ENCODE measurements around the gene CIITA.
"Not testable (repeated sequence)": the region's sequence is repeated elsewhere in the genome, so short reads cannot be mapped to it uniquely, and the experiment has no call there.

Gene CIITA

GRCh38 chr16:10935226-10935915 lies 58.4 kb downstream of the CIITA start:
- DNase-seq (ENCODE audit: low spot score), result no peak
- no peak for FAIRE-seq

- DNase-seq (ENCODE audit: low spot score), result no peak
- no peak for FAIRE-seq
Observed at GRCh38 chr16:10936272-10936984, 59.4 kb downstream of the CIITA start.

GRCh38 chr16:10937068-10937859 lies 60.3 kb downstream of the CIITA start:
- DNase-seq (ENCODE audit: low spot score), result no peak
- FAIRE-seq, result no peak

- DNase-seq (ENCODE audit: low spot score), result no peak
- no peak for FAIRE-seq
Observed at GRCh38 chr16:10938321-10938720, 61.3 kb downstream of the CIITA start.

GRCh38 chr16:10938796-10939648 lies 62.0 kb downstream of the CIITA start:
- FAIRE-seq, result no peak
- DNase-seq (ENCODE audit: low spot score), result no peak

GRCh38 chr16:10939649-10940234 lies 62.7 kb downstream of the CIITA start:
- no peak for DNase-seq (ENCODE audit: low spot score)
- FAIRE-seq, result no peak

GRCh38 chr16:10940501-10941079 lies 63.6 kb downstream of the CIITA start:
- DNase-seq (ENCODE audit: low spot score) (no peak), FAIRE-seq (no peak)

- FAIRE-seq, result no peak
Observed at GRCh38 chr16:10941127-10941933, 64.3 kb downstream of the CIITA start.

GRCh38 chr16:10941935-10942351 lies 64.9 kb downstream of the CIITA start:
- not testable (repeated sequence) for FAIRE-seq; DNase-seq (ENCODE audit: low spot score)

More at GRCh38 chr16:10941127-10941933, 64.3 kb downstream of the CIITA start:
- no peak for DNase-seq (ENCODE audit: low spot score)

- FAIRE-seq (no peak), DNase-seq (ENCODE audit: low spot score) (peak; percentile 82)
Observed at GRCh38 chr16:10942352-10943063, 65.5 kb downstream of the CIITA start, which contains the start of gene DEXI. TSS of gene DEXI (minus strand) at chr16:10942468. CDS start at chr16:10942005, 463 bp downstream.

GRCh38 chr16:10943064-10943353 lies 66.0 kb downstream of the CIITA start:
- DNase-seq (ENCODE audit: low spot score), result no peak
- FAIRE-seq, result no peak

GRCh38 chr16:10944249-10945064 lies 67.5 kb downstream of the CIITA start, which contains the start of gene CLEC16A:
TSS of gene CLEC16A (plus strand) at chr16:10944564. CDS start at chr16:10944718, 154 bp downstream.
- FAIRE-seq (peak; percentile 72), DNase-seq (ENCODE audit: low spot score) (peak; percentile 86)

- no peak for FAIRE-seq
Observed at GRCh38 chr16:10945065-10945787, 68.2 kb downstream of the CIITA start.

GRCh38 chr16:10946308-10946707 lies 69.3 kb downstream of the CIITA start:
- no peak for DNase-seq (ENCODE audit: low spot score)
- no peak for FAIRE-seq

More at GRCh38 chr16:10945065-10945787, 68.2 kb downstream of the CIITA start:
- DNase-seq (ENCODE audit: low spot score), result no peak

GRCh38 chr16:10947211-10947787 lies 70.3 kb downstream of the CIITA start:
- no peak for DNase-seq (ENCODE audit: low spot score)
- FAIRE-seq, result no peak

GRCh38 chr16:10949424-10949970 lies 72.5 kb downstream of the CIITA start:
- DNase-seq (ENCODE audit: low spot score), result no peak
- no peak for FAIRE-seq

GRCh38 chr16:10950393-10950792 lies 73.4 kb downstream of the CIITA start:
- no peak for DNase-seq (ENCODE audit: low spot score)
- no peak for FAIRE-seq

Data from RCC 7860 (cell line).